DND-41 (cell line): ENCODE measurements around the gene P4HA2.

Source experiments
- ATAC-seq: fragments of 200-7000 bp; cut with Tn5 transposase; 3 replicates; pipeline ENCODE4 v1.9.1; 2021; ENCODE audit warnings: low read depth; ENCODE audit not compliant: insufficient read depth
- DNase-seq: peaks from one replicate; pipeline ENCODE4 v3.0.0-alpha.2; 2020
- H2AFZ ChIP-seq: 2 replicates; pipeline ENCODE4 v1.6.0; 2012; ENCODE audit warnings: low read depth, low read length
- H3K27ac ChIP-seq: 2 replicates; pipeline ENCODE4 v1.5.1; 2012; ENCODE audit warnings: low read length, inconsistent platforms
- H3K27me3 ChIP-seq: fragments of 200-600 bp; sonication (generic); 2 replicates; pipeline ENCODE4 v1.6.0; 2012; ENCODE audit warnings: low read length, mild to moderate bottlenecking, inconsistent platforms; ENCODE audit not compliant: insufficient read depth, poor library complexity
- H3K36me3 ChIP-seq: 2 replicates; pipeline ENCODE4 v1.5.1; 2012; ENCODE audit warnings: low read length, inconsistent platforms; ENCODE audit not compliant: insufficient read depth
- H3K4me1 ChIP-seq: 2 replicates; pipeline ENCODE4 v1.5.1; 2012; ENCODE audit warnings: mild to moderate bottlenecking, low read length; ENCODE audit not compliant: insufficient read depth
- H3K4me2 ChIP-seq: 2 replicates; pipeline ENCODE4 v1.6.0; 2012; ENCODE audit warnings: mild to moderate bottlenecking, moderate library complexity, low read length, inconsistent platforms; ENCODE audit not compliant: insufficient read depth
- H3K4me3 ChIP-seq, 2 experiments: fragments of 200-600 bp in 1 of 2; shearing (Covaris generic) in 1 of 2; 2 replicates each; pipeline ENCODE4 v1.5.1; 2012 to 2016; ENCODE audit warnings: inconsistent platforms in 2 of 2, low read length in 2 of 2, mild to moderate bottlenecking in 2 of 2, low read depth in 1 of 2, moderate library complexity in 1 of 2
- H3K79me2 ChIP-seq: 2 replicates; pipeline ENCODE4 v1.6.0; 2012; ENCODE audit warnings: low read length, inconsistent platforms; ENCODE audit not compliant: insufficient read depth
- H3K9ac ChIP-seq: 2 replicates; pipeline ENCODE4 v1.6.0; 2012; ENCODE audit warnings: low read depth, mild to moderate bottlenecking, inconsistent platforms, low read length, moderate library complexity
- H3K9me3 ChIP-seq: 2 replicates; pipeline ENCODE4 v1.5.1; 2012; ENCODE audit warnings: low read length, moderate library complexity, mild to moderate bottlenecking, inconsistent platforms; ENCODE audit not compliant: insufficient read depth, severe bottlenecking
- H4K20me1 ChIP-seq: 2 replicates; pipeline ENCODE4 v1.6.0; 2012; ENCODE audit warnings: low read length; ENCODE audit not compliant: insufficient read depth
- CTCF ChIP-seq: IDR thresholded peaks from 2 replicates; pipeline ENCODE4 v1.5.1; 2012; ENCODE audit warnings: borderline replicate concordance, low read length, moderate library complexity, mild to moderate bottlenecking; ENCODE audit not compliant: poor library complexity, severe bottlenecking; ENCODE audit errors: extremely low read depth
- EZH2 ChIP-seq: IDR thresholded peaks from 3 replicates; pipeline ENCODE4 v1.6.1; 2012; ENCODE audit warnings: borderline replicate concordance, low read depth, mild to moderate bottlenecking, moderate library complexity, low read length, inconsistent platforms; ENCODE audit not compliant: severe bottlenecking

P4HA2 gene

DNA sequence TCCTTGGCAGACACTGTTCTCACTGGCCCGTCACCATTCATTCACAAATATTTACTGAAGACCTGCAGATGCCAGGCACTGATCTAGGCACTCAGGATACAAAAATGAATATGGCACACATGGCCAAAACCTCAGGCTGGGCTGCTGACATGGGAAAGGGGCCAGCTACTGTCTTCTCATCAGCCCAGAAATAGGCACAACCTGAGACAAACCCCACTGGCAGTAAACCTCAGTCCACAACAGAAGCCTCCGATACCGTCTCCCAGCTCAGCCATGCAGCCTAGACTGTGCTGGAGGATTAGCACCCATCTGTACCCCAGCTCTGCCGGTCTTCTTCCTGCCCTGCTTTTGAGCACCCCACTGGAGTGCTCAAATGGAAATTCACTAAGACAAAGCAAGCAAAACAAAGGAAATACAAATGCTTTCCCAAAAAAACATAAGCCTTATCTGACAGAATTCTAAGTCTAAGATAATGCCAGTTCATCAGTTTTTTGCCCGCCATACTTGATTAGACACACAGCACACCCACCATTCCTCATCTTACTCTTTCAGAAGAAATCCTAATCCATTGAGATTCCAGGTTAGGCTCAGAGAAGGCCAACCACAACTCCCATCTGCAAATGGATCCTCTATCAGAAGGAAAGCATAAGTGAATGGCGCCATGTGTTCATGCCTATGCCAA is 8.2 kb downstream of the P4HA2 start:
- DNase-seq, result no peak
- Histone ChIP-seq H3K4me3 (no peak overlapping the region), H3K36me3 (no peaks in the 10 kb centered on the region), H3K27me3 (peaks cover 14% of the 10 kb centered on the region), H3K27ac (no peak overlapping the region), H3K4me2 (no peak overlapping the region), H3K79me2 (no peaks in the 10 kb centered on the region), H4K20me1 (no peaks in the 10 kb centered on the region), H3K9ac (no peak overlapping the region), H3K9me3 (no peaks in the 10 kb centered on the region), H2AFZ (no peak overlapping the region), H3K4me1 (no peaks in the 10 kb centered on the region)
- ATAC-seq, result no peak
- TF ChIP-seq EZH2 (no peak), CTCF (no peak)

DNA sequence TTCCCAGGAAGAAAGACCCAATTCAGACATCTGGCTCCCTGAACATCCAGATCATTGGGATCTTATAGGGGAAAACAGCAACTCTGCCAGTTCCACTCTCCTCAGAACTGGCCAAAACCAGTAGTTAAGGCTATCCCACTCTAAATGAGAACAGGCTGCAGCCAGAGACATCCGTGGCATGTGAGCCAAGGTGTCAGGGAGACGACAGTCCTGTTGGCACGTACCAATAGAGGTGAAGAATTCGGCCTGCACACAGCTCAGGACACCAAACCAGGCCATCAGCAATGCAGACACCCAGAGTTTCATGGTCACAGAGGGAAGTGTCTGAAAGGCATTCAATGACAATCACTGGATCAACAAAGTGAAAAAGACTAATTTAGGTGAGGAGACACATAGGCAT is 9.3 kb downstream of the P4HA2 start:
- no peaks in the 10 kb centered on the region for H3K79me2 ChIP-seq
- TF ChIP-seq EZH2, result no peak
- no peak overlapping the region for H3K9ac ChIP-seq
- no peak overlapping the region for H2AFZ ChIP-seq
- H3K4me2 ChIP-seq, result no peak overlapping the region
- DNase-seq (no peak), ATAC-seq (no peak)
- H3K4me1 ChIP-seq, result no peaks in the 10 kb centered on the region
- no peaks in the 10 kb centered on the region for H4K20me1 ChIP-seq
- no peaks in the 10 kb centered on the region for H3K36me3 ChIP-seq
- H3K4me3 ChIP-seq, result no peak overlapping the region
- no peak overlapping the region for H3K27ac ChIP-seq
- no peaks in the 10 kb centered on the region for H3K9me3 ChIP-seq
- peaks cover 4% of the 10 kb centered on the region for H3K27me3 ChIP-seq

DNA sequence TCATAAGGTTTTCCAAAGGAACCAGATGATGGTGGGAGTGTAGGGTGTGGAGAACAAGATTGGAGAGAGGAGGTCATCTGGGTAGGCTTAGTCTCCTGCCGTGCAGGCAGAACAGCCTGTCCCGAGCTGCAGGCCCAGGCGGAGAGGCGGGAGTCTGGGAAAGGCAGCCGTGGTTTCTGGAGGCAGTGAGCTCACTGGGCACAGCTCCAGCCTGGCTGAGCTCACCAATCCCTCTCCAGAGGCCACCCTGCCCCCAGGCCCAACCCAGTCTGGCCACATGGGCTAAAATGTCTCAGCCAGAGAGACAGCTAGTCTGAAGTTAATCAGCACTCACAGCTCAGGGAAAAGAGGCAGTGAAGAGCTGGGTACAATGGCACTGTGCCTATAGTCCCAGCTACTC is 12.3 kb downstream of the P4HA2 start:
- Histone ChIP-seq H3K9ac (no peak overlapping the region), H3K9me3 (no peaks in the 10 kb centered on the region), H3K4me1 (no peaks in the 10 kb centered on the region), H4K20me1 (no peaks in the 10 kb centered on the region), H3K27me3 (peaks cover 4% of the 10 kb centered on the region), H2AFZ (no peak overlapping the region), H3K4me2 (no peak overlapping the region), H3K36me3 (no peaks in the 10 kb centered on the region), H3K27ac (no peak overlapping the region), H3K79me2 (no peaks in the 10 kb centered on the region), H3K4me3 (no peak overlapping the region)
- no peak for DNase-seq
- TF ChIP-seq EZH2 (no peak), CTCF (no peak)
- no peak for ATAC-seq

DNA sequence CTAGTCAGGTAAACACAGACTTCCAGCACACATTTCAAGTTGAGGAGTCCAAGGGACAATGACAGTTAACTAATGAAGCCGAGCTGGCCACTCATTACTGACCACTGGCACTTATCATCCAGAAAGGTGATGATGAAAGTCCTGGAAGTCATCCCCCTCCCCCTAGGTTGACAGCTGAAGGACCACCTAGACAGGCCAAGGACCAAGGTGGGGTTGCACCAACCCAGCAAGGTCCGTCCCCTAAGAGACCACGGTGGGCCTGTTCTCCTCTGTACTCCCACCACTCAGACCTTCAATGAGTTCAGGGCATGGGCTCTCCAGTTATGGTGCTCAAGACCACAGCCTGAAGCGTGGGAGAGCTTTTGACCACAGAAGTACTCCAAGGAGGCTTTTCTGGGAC is 13.2 kb downstream of the P4HA2 start:
- Histone ChIP-seq H3K27ac (no peak overlapping the region), H3K9ac (no peak overlapping the region), H3K36me3 (no peaks in the 10 kb centered on the region)

More for the DNA sequence above, 13.2 kb downstream of the P4HA2 start:
- ATAC-seq, result no peak
- Histone ChIP-seq H3K4me2 (no peak overlapping the region), H2AFZ (no peak overlapping the region), H4K20me1 (no peaks in the 10 kb centered on the region), H3K9me3 (no peaks in the 10 kb centered on the region), H3K79me2 (no peaks in the 10 kb centered on the region), H3K4me1 (no peaks in the 10 kb centered on the region), H3K27me3 (peaks cover 2% of the 10 kb centered on the region), H3K4me3 (no peak overlapping the region)
- TF ChIP-seq EZH2 (no peak), CTCF (no peak)
- DNase-seq, result no peak
